Measurements from ENCODE around the gene CCDC27.

The CCDC27 gene

GRCh38 chr1:3777078-3777547 lies 24.9 kb downstream of the CCDC27 start:
- no peak for DNase-seq (ENCODE audit: low spot score)

GRCh38 chr1:3777647-3778589 lies 25.7 kb downstream of the CCDC27 start:
- no peak for DNase-seq (ENCODE audit: low spot score)

- no peak for DNase-seq (ENCODE audit: low spot score)
Measured at GRCh38 chr1:3778590-3779264, 26.5 kb downstream of the CCDC27 start.

- no peak for DNase-seq (ENCODE audit: low spot score)
Measured at GRCh38 chr1:3779265-3779911, 27.1 kb downstream of the CCDC27 start.

- no peak for DNase-seq (ENCODE audit: low spot score)
Measured at GRCh38 chr1:3779912-3780416, 27.7 kb downstream of the CCDC27 start.

GRCh38 chr1:3780901-3781300 lies 28.7 kb downstream of the CCDC27 start:
- no peak for DNase-seq (ENCODE audit: low spot score)

GRCh38 chr1:3783651-3784474 lies 31.6 kb downstream of the CCDC27 start:
- DNase-seq (ENCODE audit: low spot score), result no peak

- no peak for DNase-seq (ENCODE audit: low spot score)
Measured at GRCh38 chr1:3785045-3785444, 32.8 kb downstream of the CCDC27 start.

GRCh38 chr1:3785456-3786157 lies 33.4 kb downstream of the CCDC27 start:
- no peak for DNase-seq (ENCODE audit: low spot score)

GRCh38 chr1:3786468-3787348 lies 34.5 kb downstream of the CCDC27 start:
- DNase-seq (ENCODE audit: low spot score), result no peak

GRCh38 chr1:3787349-3787715 lies 35.1 kb downstream of the CCDC27 start:
- DNase-seq (ENCODE audit: low spot score), result no peak

- DNase-seq (ENCODE audit: low spot score), result no peak
Measured at GRCh38 chr1:3787745-3788605, 35.7 kb downstream of the CCDC27 start.

- no peak for DNase-seq (ENCODE audit: low spot score)
Measured at GRCh38 chr1:3788756-3789420, 36.6 kb downstream of the CCDC27 start.

- DNase-seq (ENCODE audit: low spot score), result no peak
Measured at GRCh38 chr1:3789421-3790300, 37.4 kb downstream of the CCDC27 start.

GRCh38 chr1:3790500-3790923 lies 38.3 kb downstream of the CCDC27 start:
- no peak for DNase-seq (ENCODE audit: low spot score)

- DNase-seq (ENCODE audit: low spot score), result no peak
Measured at GRCh38 chr1:3790952-3791351, 38.7 kb downstream of the CCDC27 start.

- DNase-seq (ENCODE audit: low spot score), result no peak
Measured at GRCh38 chr1:3795453-3796214, 43.4 kb downstream of the CCDC27 start.
